IMR-90 (cell line): ENCODE results near the gene SLC15A2. TPM values are rescaled to one million over a fixed set of nuclear protein-coding genes. Genes with fewer than 3 reads are reported as not detected.

ENCODE experiments used
- ATAC-seq: fragments of 200-7000 bp; cut with Tn5 transposase; 2 replicates; pipeline ENCODE4 v1.9.1; 2020; ENCODE audit warnings: low read depth, mild to moderate bottlenecking, moderate library complexity
- BruUV-seq: library from RNA; stranded (reverse); fragments of 400-500 nt; replicated peaks from 2 replicates; lab custom pipeline; 2021; lab: Mats Ljungman, UMichigan
- CTCF ChIA-PET: fragments of 300-600 bp; formaldehyde crosslinking; extraction: SDS; loops from one replicate; lab custom pipeline; 2021; ENCODE audit warnings: antibody characterized with exemption; lab: Yijun Ruan, JAX
- POLR2A ChIA-PET: fragments of 300-600 bp; sonication (Branson Sonifier 250); formaldehyde crosslinking; loops from one replicate; lab custom pipeline; 2022; ENCODE audit warnings: antibody characterized with exemption; ENCODE audit not compliant: unreplicated experiment; lab: Charles Lee
- DNase-seq: peaks from one replicate; pipeline ENCODE4 v3.0.0; 2013
- H2AFZ ChIP-seq: replicated peaks from 2 replicates; pipeline ENCODE3; 2013; ENCODE audit warnings: low read length, mild to moderate bottlenecking; ENCODE audit not compliant: poor library complexity
- H2AK5ac ChIP-seq: 2 replicates; pipeline ENCODE4 v1.6.1; 2013; ENCODE audit warnings: low read depth, low read length, inconsistent platforms
- H2AK9ac ChIP-seq: replicated peaks from 2 replicates; pipeline ENCODE3; 2013; ENCODE audit warnings: mild to moderate bottlenecking, low read depth, low read length, moderate library complexity; ENCODE audit not compliant: poor library complexity
- H2BK120ac ChIP-seq: 2 replicates; pipeline ENCODE4 v1.6.1; 2013; ENCODE audit warnings: low read depth, low read length, inconsistent platforms
- H2BK15ac ChIP-seq: 3 replicates; pipeline ENCODE4 v1.6.1; 2013; ENCODE audit warnings: low read depth, low read length, inconsistent platforms
- H2BK20ac ChIP-seq: 2 replicates; pipeline ENCODE4 v1.6.1; 2013; ENCODE audit warnings: low read depth, mild to moderate bottlenecking, inconsistent platforms, low read length, moderate library complexity
- H2BK5ac ChIP-seq: 2 replicates; pipeline ENCODE4 v1.6.1; 2013; ENCODE audit warnings: mild to moderate bottlenecking, low read depth, low read length, inconsistent platforms; ENCODE audit not compliant: poor library complexity, severe bottlenecking
- H3K14ac ChIP-seq: replicated peaks from 2 replicates; pipeline ENCODE4 v1.6.1; 2013; ENCODE audit warnings: low read depth, low read length, inconsistent platforms
- H3K18ac ChIP-seq: 2 replicates; pipeline ENCODE4 v1.6.1; 2013; ENCODE audit warnings: low read depth, low read length, control low read depth
- H3K23ac ChIP-seq: 2 replicates; pipeline ENCODE4 v1.6.1; 2013; ENCODE audit warnings: low read depth, low read length, inconsistent platforms
- H3K27ac ChIP-seq: 2 replicates; pipeline ENCODE4 v1.5.1; 2013; ENCODE audit warnings: mild to moderate bottlenecking, control low read depth, low read length; ENCODE audit not compliant: insufficient read depth
- H3K27me3 ChIP-seq: 2 replicates; pipeline ENCODE4 v1.6.1; 2013; ENCODE audit warnings: low read length; ENCODE audit not compliant: control insufficient read depth, insufficient read depth
- H3K36me3 ChIP-seq: 2 replicates; pipeline ENCODE4 v1.6.1; 2013; ENCODE audit warnings: low read length, mixed read lengths; ENCODE audit not compliant: control insufficient read depth, insufficient read depth
- H3K4ac ChIP-seq: 2 replicates; pipeline ENCODE4 v1.6.1; 2013; ENCODE audit warnings: low read depth, low read length, inconsistent platforms
- H3K4me1 ChIP-seq: 2 replicates; pipeline ENCODE4 v1.6.1; 2013; ENCODE audit warnings: low read length, mixed read lengths; ENCODE audit not compliant: control insufficient read depth, insufficient read depth
- H3K4me2 ChIP-seq: 2 replicates; pipeline ENCODE4 v1.6.1; 2013; ENCODE audit warnings: low read depth, mild to moderate bottlenecking, control low read depth, low read length, moderate library complexity
- H3K4me3 ChIP-seq: 2 replicates; pipeline ENCODE4 v1.5.1; 2013; ENCODE audit warnings: low read depth, mild to moderate bottlenecking, control low read depth, low read length, moderate library complexity; ENCODE audit not compliant: insufficient read depth
- H3K56ac ChIP-seq: 2 replicates; pipeline ENCODE4 v1.6.1; 2013; ENCODE audit warnings: low read length, inconsistent platforms; ENCODE audit not compliant: insufficient read depth; ENCODE audit errors: extremely low read depth
- H3K79me1 ChIP-seq, 2 experiments: 2 replicates each; pipeline ENCODE4 v1.6.1; 2013; ENCODE audit warnings: low read length in 2 of 2, inconsistent platforms in 1 of 2, low read depth in 1 of 2
- H3K9ac ChIP-seq: 2 replicates; pipeline ENCODE4 v1.6.1; 2013; ENCODE audit warnings: low read depth, low read length, control low read depth
- H3K9me1 ChIP-seq: 2 replicates; pipeline ENCODE4 v1.6.1; 2013; ENCODE audit warnings: low read length, inconsistent platforms; ENCODE audit not compliant: insufficient read depth
- H3K9me3 ChIP-seq: 2 replicates; pipeline ENCODE4 v1.6.1; 2013; ENCODE audit warnings: low read length; ENCODE audit not compliant: control insufficient read depth, insufficient read depth
- H4K20me1 ChIP-seq: 2 replicates; pipeline ENCODE4 v1.6.1; 2013; ENCODE audit warnings: low read length, inconsistent platforms; ENCODE audit not compliant: insufficient read depth
- H4K5ac ChIP-seq: 2 replicates; pipeline ENCODE4 v1.6.1; 2013; ENCODE audit warnings: mild to moderate bottlenecking, low read depth, low read length, control low read depth
- H4K8ac ChIP-seq, 2 experiments: 2 replicates each; pipeline ENCODE4 v1.6.1; 2013; ENCODE audit warnings: low read depth in 2 of 2, low read length in 2 of 2, control low read depth in 1 of 2, inconsistent platforms in 1 of 2
- H4K91ac ChIP-seq: 2 replicates; pipeline ENCODE4 v1.6.1; 2013; ENCODE audit warnings: low read depth, low read length, inconsistent platforms; ENCODE audit not compliant: insufficient read depth
- BHLHE40 ChIP-seq: fragments of 150-350 bp; IDR thresholded peaks from 2 replicates; pipeline ENCODE4 v1.6.1; 2016; ENCODE audit warnings: mild to moderate bottlenecking, low read depth, low read length
- CEBPB ChIP-seq: IDR thresholded peaks from 2 replicates; pipeline ENCODE4 v1.6.1; 2012; ENCODE audit warnings: low read depth, low read length, improper control_type of control experiment
- CHD1 ChIP-seq: IDR thresholded peaks from 2 replicates; pipeline ENCODE4 v1.6.1; 2012; ENCODE audit warnings: low read depth, low read length, improper control_type of control experiment
- FOS ChIP-seq: fragments of 150-350 bp; IDR thresholded peaks from 2 replicates; pipeline ENCODE4 v1.6.1; 2016; ENCODE audit warnings: low read depth, low read length
- MAFK ChIP-seq: IDR thresholded peaks from 2 replicates; pipeline ENCODE4 v1.6.1; 2012; ENCODE audit warnings: low read depth, low read length, improper control_type of control experiment
- MAZ ChIP-seq: IDR thresholded peaks from 2 replicates; pipeline ENCODE4 v1.6.1; 2012; ENCODE audit warnings: low read depth, mild to moderate bottlenecking, low read length, improper control_type of control experiment, moderate library complexity, borderline replicate concordance
- MXI1 ChIP-seq: IDR thresholded peaks from 2 replicates; pipeline ENCODE4 v1.6.1; 2012; ENCODE audit warnings: low read depth, mild to moderate bottlenecking, low read length, moderate library complexity, borderline replicate concordance
- NFE2L2 ChIP-seq: fragments of 150-350 bp; IDR thresholded peaks from 2 replicates; pipeline ENCODE4 v1.6.1; 2016; ENCODE audit warnings: low read depth, mild to moderate bottlenecking, low read length
- POLR2A ChIP-seq: IDR thresholded peaks from 2 replicates; pipeline ENCODE4 v1.6.1; 2012; ENCODE audit warnings: mild to moderate bottlenecking, low read depth, low read length
- RAD21 ChIP-seq: IDR thresholded peaks from 2 replicates; pipeline ENCODE4 v1.6.1; 2012; ENCODE audit warnings: low read length, improper control_type of control experiment
- RCOR1 ChIP-seq: IDR thresholded peaks from 2 replicates; pipeline ENCODE4 v1.6.1; 2012; ENCODE audit warnings: mild to moderate bottlenecking, low read length, improper control_type of control experiment; ENCODE audit not compliant: insufficient replicate concordance
- RFX5 ChIP-seq: IDR thresholded peaks from 2 replicates; pipeline ENCODE4 v1.8.0; 2012; ENCODE audit warnings: low read depth, mild to moderate bottlenecking, low read length, moderate library complexity
- SMC3 ChIP-seq: fragments of 150-350 bp; IDR thresholded peaks from 2 replicates; pipeline ENCODE4 v1.6.1; 2016; ENCODE audit warnings: low read depth, mild to moderate bottlenecking, antibody characterized with exemption, low read length, moderate library complexity
- USF2 ChIP-seq: fragments of 150-350 bp; IDR thresholded peaks from 2 replicates; pipeline ENCODE4 v1.6.1; 2017; ENCODE audit warnings: mild to moderate bottlenecking, antibody characterized with exemption, low read length, low read depth
- WGBS, 2 experiments: methylation state at CpG; one replicate each; pipeline versions ENCODE4 v1.1.5 to v1.1.7; 2013; ENCODE audit warnings: missing lambda C conversion rate in 2 of 2; ENCODE audit not compliant: insufficient read length in 1 of 2; ENCODE audit errors: extremely low coverage in 2 of 2; 5-methylcytosine and 5-hydroxymethylcytosine counted together
- dilution Hi-C: fragments of 300-500 bp; cut with HindIII; formaldehyde crosslinking; loops from one replicate; pipeline ENCODE4 v1.14.3; 2018; ENCODE audit warnings: low sequenced_read_pairs; ENCODE audit not compliant: unreplicated experiment
- in situ Hi-C: fragments of 300-500 bp; cut with MboI; formaldehyde crosslinking; loops from 3 replicates; pipeline ENCODE4 v1.14.3; 2019; ENCODE audit warnings: low sequenced_read_pairs, inconsistent platforms, mixed read lengths
- intact Hi-C: fragments of 100-400 bp; cut with micrococcal nuclease; formaldehyde crosslinking; loops from 2 replicates; pipeline ENCODE4 v1.10.0; 2022
- polyA plus RNA-seq, 3 experiments: library from polyadenylated mRNA; depleted of rRNA; stranded (reverse); fragments of >200 nt; gene quantifications; 2 replicates each; pipeline ENCODE4 v1.2.3, GENCODE V29; 2012; ENCODE audit warnings: low replicate concordance in 1 of 3
- total RNA-seq: library from RNA; depleted of rRNA; stranded (reverse); fragments of >200 nt; gene quantifications from 2 replicates; pipeline ENCODE4 v1.2.3, GENCODE V29; 2012
- TF ChIP-seq, protein P1 (sequence below): conservative IDR thresholded peaks from 2 replicates; pipeline ENCODE4 v1.5.1; 2012; ENCODE audit warnings: mild to moderate bottlenecking, low read depth, low read length, improper control_type of control experiment
- TF ChIP-seq, protein P2 (sequence below): fragments of 150-350 bp; IDR thresholded peaks from 2 replicates; pipeline ENCODE4 v1.6.1; 2016; ENCODE audit warnings: low read depth, mild to moderate bottlenecking, low read length, moderate library complexity, borderline replicate concordance

SLC15A2 gene
- total and polyA plus RNA-seq, 2 of the 4 experiments (the other 2 are of a cell fraction) = 0.18 to 0.31 TPM

- intact Hi-C loops = no loop called here
Measured at GRCh38 chr3:121895121-121895520, 920 bp downstream of the SLC15A2 start.

More at GRCh38 chr3:121895121-121895520, 920 bp downstream of the SLC15A2 start:
- Histone ChIP-seq H2AFZ (no peak overlapping the region), H3K18ac (no peak overlapping the region), H2AK9ac (no peak overlapping the region), H3K56ac (no peak overlapping the region), H3K9ac (no peak overlapping the region), H3K36me3 (no peaks in the 10 kb centered on the region), H4K91ac (no peak overlapping the region), H4K5ac (no peak overlapping the region), H2BK20ac (no peak overlapping the region), H2BK120ac (no peak overlapping the region), H3K14ac (no peak overlapping the region), H4K20me1 (no peaks in the 10 kb centered on the region), H2AK5ac (no peak overlapping the region), H3K4me2 (no peak overlapping the region), H3K23ac (no peak overlapping the region), H3K27ac (no peak overlapping the region), H3K9me3 (no peaks in the 10 kb centered on the region), H3K4me1 (no peaks in the 10 kb centered on the region), H4K8ac (no peak overlapping the region), H2BK5ac (no peak overlapping the region), H3K4ac (no peak overlapping the region), H3K27me3 (no peaks in the 10 kb centered on the region), H2BK15ac (no peak overlapping the region), H3K4me3 (no peak overlapping the region), H3K79me1 (no peaks in the 10 kb centered on the region), H3K9me1 (no peaks in the 10 kb centered on the region)
- no CpG with 5 or more reads among the region's 1 CpG for WGBS, 2 experiments
- CTCF ChIA-PET = no interaction called here
- in situ Hi-C loops = no loop called here
- no TSS peak for BruUV-seq
- POLR2A ChIA-PET = no interaction called here
- no peak for ATAC-seq
- DNase-seq = no peak
- TF ChIP-seq NFE2L2 = no peak
- TF ChIP-seq FOS = no peak
- no peak for TF ChIP-seq CHD1
- TF ChIP-seq RFX5 = no peak
- no peak for TF ChIP-seq CEBPB
- no peak for TF ChIP-seq RAD21
- TF ChIP-seq BHLHE40 = no peak
- no peak for TF ChIP-seq POLR2A
- TF ChIP-seq MAZ = no peak
- no peak for TF ChIP-seq SMC3
- TF ChIP-seq USF2 = no peak
- TF ChIP-seq, protein P1, sequence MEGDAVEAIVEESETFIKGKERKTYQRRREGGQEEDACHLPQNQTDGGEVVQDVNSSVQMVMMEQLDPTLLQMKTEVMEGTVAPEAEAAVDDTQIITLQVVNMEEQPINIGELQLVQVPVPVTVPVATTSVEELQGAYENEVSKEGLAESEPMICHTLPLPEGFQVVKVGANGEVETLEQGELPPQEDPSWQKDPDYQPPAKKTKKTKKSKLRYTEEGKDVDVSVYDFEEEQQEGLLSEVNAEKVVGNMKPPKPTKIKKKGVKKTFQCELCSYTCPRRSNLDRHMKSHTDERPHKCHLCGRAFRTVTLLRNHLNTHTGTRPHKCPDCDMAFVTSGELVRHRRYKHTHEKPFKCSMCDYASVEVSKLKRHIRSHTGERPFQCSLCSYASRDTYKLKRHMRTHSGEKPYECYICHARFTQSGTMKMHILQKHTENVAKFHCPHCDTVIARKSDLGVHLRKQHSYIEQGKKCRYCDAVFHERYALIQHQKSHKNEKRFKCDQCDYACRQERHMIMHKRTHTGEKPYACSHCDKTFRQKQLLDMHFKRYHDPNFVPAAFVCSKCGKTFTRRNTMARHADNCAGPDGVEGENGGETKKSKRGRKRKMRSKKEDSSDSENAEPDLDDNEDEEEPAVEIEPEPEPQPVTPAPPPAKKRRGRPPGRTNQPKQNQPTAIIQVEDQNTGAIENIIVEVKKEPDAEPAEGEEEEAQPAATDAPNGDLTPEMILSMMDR = no peak
- TF ChIP-seq, protein P2, sequence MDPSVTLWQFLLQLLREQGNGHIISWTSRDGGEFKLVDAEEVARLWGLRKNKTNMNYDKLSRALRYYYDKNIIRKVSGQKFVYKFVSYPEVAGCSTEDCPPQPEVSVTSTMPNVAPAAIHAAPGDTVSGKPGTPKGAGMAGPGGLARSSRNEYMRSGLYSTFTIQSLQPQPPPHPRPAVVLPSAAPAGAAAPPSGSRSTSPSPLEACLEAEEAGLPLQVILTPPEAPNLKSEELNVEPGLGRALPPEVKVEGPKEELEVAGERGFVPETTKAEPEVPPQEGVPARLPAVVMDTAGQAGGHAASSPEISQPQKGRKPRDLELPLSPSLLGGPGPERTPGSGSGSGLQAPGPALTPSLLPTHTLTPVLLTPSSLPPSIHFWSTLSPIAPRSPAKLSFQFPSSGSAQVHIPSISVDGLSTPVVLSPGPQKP = no peak
- no peak for TF ChIP-seq RCOR1
- TF ChIP-seq MAFK = no peak
- TF ChIP-seq MXI1 = no peak
- dilution Hi-C loops = no loop called here
